GM18907 (cell line): ENCODE data around the gene PANK2.
A peak's percentile ranks its signal among the peaks of the same experiment; 100 is the strongest.
"Not testable (repeated sequence)": the region's sequence is repeated elsewhere in the genome, so short reads cannot be mapped to it uniquely, and the experiment has no call there.

Experiments
- ATAC-seq: cut with Tn5 transposase; IDR thresholded peaks from one replicate; pipeline ENCODE4 v1.9.1; 2021; ENCODE audit warnings: mild to moderate bottlenecking, moderate library complexity; ENCODE audit not compliant: unreplicated experiment

The PANK2 gene

DNA sequence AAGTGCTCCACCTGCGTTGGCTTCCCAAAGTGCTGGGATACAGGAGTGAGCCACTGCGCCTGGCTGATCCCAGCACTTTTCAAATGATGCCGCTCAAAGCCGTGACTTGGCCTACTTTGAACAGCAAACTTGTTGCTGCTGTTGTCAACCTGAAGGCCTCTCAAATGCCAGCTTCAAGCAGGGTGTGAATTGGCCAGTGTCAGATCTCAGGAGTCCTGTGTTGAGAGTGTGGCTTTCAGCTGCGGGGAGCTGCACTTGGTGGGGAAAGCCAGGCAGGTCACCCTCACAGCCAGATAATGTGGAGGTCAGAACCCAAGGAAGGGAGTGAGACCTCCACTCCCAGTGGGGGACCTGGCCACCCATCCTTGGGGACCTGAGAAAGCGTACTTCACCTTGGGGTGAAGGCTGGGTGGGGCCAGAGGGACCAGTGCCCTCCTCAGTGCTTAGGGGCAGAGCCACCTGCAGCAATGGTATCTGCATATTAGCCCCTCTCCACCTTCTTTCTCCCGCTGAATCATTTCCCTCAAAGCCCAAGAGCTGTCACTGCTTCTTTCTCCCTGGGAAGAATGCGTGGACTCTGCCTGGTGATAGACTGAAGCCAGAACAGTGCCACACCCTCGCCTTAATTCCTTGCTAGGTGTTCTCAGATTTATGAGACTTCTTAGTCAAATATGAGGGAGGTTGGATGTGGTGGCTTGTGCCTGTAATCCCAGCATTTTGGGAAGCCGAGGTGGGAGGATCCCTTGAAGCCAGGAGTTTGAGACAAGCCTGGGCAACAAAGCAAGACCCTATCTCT lies 19.1 kb upstream of the PANK2 start:
- no peak for ATAC-seq

DNA sequence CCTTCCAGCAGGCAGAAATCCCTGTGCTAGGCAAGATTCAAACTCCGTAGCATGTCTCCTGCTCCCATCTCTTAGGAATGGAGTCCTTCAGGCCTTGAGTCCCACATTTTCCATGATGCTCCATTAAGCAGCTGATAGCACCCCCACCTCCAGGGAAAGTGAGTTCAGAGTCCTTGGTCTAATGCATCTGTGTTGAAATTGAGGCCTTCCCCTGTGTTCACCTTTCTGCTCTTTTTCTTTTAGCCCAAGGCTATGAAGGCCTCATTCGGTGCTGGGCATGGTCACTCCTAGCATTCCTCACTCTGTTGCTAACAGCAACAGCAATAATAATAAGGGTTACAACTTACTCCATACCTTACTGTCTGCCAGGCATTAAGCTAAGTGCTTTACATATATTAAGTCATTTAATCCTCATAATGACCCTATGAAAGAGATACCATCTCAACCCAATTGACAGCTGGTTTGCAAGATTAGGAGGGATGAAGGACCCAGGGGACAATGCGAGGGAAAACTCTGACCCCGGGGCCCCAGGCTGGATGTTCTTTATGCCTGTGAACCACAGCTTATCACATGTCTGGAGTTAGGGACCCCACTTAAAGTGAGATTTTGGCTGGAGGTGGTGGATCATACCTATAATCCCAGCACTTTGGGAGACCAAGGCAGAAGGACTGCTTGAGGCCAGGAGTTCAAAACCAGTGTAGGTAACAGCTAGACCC lies 17.5 kb upstream of the PANK2 start:
- ATAC-seq: no peak

DNA sequence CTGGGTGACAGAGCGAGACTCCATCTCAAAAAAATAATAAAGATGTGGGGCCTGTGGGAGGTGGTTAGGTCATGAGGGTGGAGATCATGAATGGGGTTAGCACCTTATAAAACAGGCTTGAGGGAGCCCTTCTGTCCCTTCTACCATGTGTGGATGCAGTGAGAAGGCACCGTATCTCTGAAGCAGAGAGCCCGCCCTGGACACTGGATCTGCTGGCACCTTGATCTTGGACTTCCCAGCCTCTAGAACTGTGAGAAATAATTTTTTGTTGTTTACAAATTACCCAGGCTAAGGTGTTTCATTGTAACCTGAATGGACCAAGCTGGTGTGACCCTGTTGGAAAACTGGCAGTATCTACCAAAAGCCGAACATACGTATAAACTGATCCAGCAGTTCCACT lies 15.7 kb upstream of the PANK2 start:
- ATAC-seq: no peak

DNA sequence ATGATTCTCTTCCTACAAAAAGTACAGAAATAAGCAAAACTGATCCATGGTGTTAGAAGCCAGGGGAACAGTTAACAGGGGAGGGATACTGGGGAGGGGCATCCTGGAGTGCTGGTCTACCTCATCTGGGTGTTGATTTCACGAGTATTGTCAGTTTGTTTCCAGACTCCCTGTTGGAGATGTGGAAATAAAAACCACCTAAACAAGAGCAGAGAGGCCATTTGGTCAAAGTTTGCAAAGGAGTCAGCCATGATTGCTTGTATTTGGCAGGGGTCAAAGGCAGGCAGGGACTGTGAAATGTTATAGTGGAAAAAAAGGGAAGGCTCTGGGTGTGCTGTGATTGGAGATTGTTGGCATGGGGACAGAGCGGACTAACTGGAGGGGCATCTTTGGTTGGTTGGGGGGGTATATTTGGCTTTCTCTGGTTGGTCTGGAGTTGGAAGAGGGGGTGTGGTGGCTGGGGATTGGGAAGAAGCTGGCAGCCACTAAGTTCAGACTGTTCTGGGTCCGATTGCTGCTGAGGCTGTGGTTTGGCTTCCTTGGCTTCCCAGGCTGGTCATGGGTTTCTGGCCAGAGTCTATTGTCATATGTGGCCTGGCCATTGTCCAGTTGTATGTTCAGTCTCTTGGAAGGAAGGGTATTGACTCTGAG lies 14.9 kb upstream of the PANK2 start:
- no peak for ATAC-seq

DNA sequence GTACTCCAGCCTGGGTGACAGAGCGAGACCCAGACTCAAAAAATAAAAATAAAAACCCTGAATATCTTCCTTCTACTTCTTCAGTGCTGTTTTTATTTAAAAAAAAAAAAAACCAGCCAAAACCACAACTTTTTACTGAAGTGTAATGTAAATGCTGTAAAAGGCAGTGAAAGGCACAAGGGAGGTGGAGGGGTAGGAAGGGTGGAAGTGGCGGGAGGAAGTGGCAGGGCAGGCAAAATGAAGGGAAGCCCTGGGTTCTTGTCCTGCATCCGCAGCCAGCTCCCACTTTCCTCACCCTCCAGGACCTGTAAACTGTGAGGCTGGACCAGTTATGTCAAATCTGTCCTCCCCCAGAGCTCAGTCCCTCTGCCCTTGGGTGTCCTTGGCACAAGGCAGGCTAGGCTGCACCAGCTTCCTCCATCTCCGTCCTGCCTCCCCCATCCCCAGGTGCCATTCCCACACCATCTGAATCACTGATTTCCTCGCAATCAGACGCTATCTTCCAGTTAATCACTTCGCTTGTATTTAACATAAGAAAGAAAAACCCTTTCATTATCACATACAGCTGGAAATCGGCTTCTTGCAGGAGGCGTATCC lies 13.7 kb upstream of the PANK2 start:
- no peak for ATAC-seq

DNA sequence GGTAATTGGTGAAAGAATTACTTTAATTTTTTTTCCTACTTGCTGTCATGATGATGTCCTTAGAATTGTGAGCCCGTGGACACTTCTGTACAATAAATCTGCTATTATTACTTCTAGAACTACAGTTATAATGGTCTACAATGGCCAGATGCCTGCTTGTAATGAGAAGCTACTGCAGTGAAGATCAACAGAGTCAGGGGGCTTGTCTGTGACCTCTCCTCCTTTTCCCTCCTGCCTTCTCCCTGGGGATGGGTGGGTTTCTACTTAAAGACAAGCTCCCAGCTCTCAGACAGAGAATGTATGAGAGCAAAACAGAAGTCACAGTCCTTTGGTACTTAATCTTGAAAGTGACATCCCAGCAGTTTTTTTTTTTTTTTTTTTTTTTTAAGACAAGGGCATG lies 13.2 kb upstream of the PANK2 start:
- ATAC-seq: no peak

DNA sequence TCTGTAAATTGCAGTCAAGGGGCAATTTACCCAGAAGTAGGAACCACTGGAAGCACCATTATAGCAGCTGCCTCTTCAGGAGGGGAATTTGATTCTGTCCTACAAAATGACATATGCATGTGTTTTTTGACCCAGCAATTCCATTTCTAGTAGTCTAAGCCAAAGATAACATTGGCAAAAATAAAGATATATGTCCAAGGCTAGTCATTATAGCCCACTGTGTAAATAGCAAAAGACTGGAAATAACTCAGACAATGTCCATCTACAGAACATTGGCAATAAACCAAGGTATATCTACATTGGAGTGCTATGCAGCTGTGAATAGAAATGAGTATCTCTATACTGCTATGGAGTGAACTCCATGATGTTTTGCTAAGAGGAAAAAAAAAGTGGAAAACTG lies 12.5 kb upstream of the PANK2 start:
- no peak for ATAC-seq

DNA sequence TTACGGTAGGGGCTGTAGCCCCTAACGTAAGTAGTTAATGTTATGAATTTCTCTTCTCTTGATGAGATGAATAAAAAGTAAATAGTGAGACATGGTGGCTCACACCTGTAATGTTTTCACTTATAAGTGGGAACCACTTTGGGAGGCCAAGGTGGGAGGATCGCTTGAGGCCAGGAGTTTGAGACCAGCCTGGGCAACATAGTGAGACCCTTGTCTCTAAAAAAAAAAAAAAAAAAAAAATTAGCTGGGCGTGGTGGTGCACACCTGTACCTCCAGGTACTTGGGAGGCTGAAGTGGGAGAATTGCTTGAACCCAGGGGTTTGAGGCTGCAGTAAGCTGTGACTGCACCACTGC lies 10.3 kb upstream of the PANK2 start:
- not testable (repeated sequence) for ATAC-seq

DNA sequence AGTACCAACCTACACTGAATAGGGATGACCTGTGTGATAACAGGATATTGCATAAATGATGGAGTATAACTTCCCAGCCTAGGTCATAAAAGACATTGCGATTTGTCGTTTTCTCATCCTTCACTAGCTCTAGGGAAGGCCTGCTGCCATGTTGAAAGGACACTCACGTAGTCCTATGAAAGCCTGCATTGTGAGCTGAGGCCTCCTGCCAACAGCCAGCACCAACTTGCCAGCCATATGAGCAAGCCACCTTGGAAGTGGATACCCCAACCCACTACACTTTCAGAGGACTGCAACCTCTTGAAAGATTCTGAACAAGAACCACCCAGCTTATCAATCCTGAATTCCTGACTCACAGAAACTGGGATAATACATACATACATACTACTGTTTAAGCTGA lies 3.5 kb upstream of the PANK2 start:
- ATAC-seq: no peak

DNA sequence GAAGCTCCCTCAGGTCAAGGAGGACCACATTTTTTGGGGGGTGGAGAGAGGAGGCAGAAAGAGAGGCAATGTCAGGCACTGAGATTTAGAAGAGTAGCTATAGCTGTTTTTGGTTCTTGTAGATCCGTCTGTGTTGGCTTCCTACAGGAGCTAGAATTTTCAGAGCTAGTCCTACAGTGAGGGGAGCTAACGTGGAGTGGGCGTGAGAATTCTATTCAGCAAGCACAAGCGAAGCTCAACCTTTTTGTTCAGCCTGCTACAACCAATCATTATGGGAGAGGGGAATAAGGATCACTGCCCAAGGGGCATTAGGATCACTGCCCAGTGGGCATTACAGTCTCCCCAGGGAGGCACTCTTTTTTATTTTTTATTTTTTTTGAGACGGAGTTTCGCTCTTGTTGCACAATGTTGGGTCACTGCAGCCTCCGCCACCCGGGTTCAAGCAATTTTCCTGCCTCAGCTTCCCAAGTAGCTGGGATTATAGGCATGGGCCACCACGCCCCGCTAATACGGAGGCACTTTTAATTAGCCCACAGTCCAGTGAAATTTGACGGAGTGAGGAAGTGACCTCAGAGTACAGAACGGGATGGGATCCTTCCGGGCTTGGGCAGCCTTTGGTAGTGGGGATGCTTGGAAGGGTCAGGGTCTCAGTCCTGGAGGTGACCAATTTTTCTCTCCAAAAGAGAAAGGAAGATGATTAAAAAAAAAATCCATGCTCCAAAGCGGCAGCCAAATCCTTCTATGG lies 1.1 kb upstream of the PANK2 start:
- ATAC-seq: no peak

DNA sequence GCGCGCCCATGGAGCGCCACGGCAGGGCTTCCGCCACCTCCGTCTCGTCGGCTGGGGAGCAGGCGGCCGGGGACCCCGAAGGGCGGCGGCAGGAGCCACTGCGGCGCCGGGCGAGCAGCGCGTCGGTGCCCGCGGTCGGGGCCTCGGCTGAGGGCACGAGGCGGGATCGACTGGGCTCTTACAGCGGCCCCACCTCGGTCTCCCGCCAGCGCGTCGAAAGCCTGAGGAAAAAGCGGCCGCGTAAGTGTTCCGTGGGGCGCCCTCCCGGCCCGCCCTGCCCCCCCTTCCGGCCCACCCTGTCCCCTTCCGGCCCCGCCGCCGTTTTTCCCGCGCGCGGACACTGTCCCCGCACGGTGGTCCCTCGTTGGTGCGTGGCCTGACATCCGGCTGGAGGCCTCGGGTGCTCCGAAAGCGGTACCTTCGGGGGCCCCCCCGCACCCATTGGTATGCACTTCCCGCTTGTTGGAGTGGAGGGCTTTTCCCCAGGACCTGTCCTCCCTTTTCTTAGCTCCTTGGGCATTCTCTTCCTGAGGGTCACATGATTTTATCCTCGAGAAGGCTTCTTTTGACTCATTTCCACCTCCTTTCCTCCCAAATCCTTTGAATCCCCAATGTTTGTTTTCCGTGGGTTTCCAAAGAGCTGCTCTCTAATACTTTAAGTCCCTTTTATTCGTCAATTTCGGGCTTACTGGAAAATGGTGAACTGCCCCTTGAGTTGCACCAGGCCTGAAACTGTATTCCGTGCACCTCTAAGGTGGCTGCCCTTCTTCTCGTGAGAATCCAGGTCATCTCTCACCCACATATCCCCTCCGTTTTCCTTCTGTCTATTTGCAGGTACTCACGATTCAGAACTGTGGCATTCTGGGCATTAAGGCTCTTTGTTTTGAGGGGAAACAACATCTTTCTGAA lies 556 bp downstream of the PANK2 start:
- peak; percentile 28 for ATAC-seq

DNA sequence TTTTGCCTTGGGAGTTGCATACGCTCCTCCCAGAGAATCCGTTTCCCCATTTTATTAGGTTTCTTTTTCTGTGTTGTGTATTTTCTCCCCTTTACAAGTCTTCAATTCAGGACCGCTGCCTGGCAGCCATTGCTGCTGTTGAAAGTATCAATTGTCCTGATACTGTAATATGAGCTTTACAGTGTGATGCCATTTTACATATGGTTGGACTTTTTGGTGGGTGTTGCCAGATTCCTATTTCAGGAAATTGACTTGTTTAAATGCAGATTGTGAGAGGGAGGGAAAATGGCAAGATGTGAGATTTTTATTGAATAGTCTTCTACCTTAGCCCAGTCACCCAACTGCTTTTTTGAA lies 1.2 kb downstream of the PANK2 start:
- no peak for ATAC-seq

DNA sequence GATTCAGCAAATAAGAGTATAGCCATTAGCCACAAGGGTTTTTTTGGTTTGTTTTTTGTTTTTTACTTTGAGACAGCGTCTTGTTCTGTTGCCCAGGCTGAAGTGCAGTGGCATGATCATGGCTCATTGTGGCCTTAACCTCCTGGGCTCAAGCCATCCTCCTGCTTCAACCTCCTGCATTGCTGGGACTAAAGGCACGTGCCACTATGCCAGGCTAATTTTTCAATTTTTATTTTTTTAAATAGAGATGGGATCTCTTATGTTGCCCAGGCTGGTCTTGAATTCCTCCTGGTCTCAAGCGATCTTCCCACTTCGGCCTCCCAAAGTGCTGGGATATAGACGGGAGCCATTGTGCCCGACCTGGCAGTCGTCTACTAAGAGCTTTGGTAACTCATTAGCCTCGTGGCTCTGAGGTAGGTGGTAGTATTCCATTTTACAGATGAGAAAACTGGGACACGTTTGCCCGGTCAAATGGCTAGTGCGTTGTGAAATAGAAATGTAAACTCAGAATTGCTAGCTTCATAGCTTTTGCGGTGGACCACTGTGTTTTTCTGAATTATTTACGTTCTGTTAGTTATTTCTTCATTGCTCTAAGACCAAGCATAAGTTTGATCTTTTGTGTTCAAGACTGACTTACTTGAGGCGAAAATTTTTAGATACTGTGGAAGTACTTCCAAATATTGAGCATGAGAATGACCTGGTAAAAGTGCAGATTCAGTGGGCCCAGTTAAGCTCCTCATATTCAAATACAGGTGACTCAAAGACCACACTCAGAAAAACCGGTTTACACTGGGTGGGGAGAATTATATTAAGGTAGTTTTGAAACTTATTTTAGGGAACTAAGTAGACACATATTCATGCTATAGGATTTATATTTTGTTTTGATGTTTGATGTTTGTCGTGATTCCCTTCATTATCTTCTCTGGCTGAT lies 2.1 kb downstream of the PANK2 start:
- no peak for ATAC-seq

DNA sequence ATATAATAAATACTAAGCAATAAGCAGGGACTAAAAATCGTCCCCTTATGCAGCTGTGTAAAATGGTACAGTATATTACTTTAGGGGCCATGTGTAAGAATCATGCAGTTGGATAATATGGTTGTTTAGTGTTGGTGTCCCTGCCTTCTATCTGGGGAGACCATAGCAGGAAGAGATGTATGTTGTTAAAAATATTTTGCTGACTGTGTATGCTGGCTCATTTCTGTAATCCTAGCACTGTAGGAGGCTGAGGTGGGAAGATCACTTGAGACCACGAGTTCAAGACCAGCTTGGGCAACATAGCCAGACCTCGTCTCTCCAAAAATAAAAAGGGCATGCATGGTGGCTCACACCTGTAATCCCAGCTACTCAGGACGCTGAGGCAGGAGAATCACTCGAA lies 5.6 kb downstream of the PANK2 start:
- ATAC-seq: no peak

DNA sequence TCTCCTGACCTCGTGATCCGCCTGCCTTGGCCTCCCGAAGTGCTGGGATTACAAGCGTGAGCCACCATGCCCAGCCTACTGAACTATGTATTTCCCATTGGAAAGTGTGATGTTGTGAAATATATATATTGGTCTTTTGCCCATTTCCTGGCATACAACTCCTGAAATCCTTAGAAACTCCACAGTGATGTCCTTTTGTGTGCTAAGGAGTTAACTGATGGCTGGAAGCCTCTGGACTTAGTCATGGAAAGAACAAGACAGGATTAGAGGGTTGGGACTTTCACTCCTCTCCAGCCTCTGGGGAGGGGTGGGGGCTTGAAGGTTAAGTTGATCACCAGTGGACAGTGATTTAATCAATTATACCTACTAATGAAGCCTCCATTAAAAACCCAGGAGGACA lies 7.1 kb downstream of the PANK2 start:
- ATAC-seq: no peak

DNA sequence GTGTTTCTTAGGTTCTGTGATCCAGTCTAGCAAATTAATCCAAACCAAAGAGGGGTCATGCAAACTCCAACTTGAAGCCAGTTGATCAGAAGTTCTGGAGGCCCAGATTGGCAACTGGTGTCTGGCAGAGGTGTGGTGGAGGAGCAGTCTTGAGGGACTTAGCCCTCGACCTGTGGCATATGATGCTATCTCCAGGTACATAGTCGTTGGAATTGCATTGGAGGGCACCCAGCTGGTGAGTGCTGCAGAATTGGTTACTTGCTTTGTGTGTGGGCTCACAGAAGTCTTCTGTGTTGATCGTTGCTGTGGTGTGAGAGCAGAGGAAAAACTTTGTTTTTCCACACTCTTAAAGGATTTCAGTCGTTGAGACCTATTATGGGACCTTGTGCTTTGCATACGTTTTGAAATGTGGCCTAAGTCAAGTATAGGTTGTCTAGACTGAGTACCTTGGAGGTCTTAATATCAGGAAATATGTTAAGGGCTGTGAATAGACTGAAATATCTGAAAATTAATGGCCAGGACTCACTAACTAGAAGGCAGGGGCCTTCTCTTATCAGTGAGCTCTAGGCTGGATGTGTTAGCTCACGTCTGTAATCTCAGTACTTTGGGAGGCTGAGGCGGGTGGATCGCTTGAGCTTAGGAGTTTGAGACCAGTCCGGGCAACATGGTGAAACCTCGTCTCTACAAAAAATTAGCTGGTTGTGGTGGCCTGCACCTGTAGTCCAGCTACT lies 7.8 kb downstream of the PANK2 start:
- ATAC-seq: no peak

DNA sequence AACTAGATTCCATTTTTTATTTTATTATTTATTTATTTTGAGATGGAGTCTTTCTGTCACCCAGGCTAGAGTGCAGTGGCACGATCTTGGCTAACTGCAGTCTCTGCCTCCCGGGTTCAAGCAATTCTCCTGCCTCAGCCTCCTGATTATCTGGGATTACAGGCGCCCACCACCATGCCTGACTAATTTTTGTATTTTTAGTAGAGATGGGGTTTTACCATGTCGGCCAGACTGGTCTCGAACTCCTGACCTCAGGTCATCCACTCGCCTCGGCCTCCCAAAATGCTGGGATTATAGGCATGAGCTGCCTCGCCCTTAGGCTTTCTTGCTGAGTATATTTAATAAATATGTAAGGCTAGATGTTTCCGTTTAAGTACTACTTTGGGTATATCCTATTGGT lies 9.0 kb downstream of the PANK2 start:
- ATAC-seq: not testable (repeated sequence)

DNA sequence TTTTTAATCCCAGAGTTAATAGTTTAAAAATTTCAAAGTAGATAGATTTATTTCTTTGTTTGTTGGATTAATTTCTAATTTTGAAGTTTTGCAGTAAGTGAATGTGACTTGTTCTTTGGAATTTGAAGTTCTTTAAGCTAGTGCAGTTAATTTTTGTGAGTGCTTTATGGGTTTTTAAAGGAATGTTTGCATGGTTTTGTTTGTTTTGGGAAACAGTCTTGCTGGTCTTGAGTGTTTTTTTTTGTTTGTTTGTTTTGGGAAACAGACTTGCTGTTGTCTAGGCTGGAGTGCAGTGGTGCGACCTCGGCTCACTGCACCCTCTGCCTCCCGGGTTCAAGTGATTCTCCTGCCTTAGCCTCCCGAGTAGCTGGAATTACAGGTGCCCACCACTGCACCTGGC lies 9.5 kb downstream of the PANK2 start:
- ATAC-seq: no peak
